NCI-H1694 treated with DMSO at 0.1 percent for 48 hours (cell line): ENCODE results near the gene SYT12.

Source experiments
- DNase-seq: peaks from one replicate; lab custom pipeline; 2025; lab: John Stamatoyannopoulos, UW

Gene SYT12

GRCh38 chr11:67056267-67057204 lies 33.6 kb downstream of the SYT12 start, which contains the start of gene RHOD:
Gene RHOD, plus strand, starts transcription at chr11:67056847. Its CDS starts 56 bp downstream, at chr11:67056903.
- DNase-seq = no peak

GRCh38 chr11:67057205-67057672 lies 34.3 kb downstream of the SYT12 start:
- DNase-seq = no peak

GRCh38 chr11:67058506-67058905 lies 35.6 kb downstream of the SYT12 start:
- DNase-seq = no peak

GRCh38 chr11:67059671-67060070 lies 36.7 kb downstream of the SYT12 start:
- no peak for DNase-seq

GRCh38 chr11:67060111-67060522 lies 37.2 kb downstream of the SYT12 start:
- no peak for DNase-seq

- no peak for DNase-seq
Observed at GRCh38 chr11:67062526-67063373, 39.8 kb downstream of the SYT12 start.

GRCh38 chr11:67066333-67066709 lies 43.4 kb downstream of the SYT12 start:
- no peak for DNase-seq

- DNase-seq = no peak
Observed at GRCh38 chr11:67071420-67072284, 48.7 kb downstream of the SYT12 start.

- DNase-seq = no peak
Observed at GRCh38 chr11:67072295-67072694, 49.4 kb downstream of the SYT12 start.

- no peak for DNase-seq
Observed at GRCh38 chr11:67073908-67074307, 51.0 kb downstream of the SYT12 start.

GRCh38 chr11:67076202-67076601 lies 53.3 kb downstream of the SYT12 start:
- no peak for DNase-seq

- no peak for DNase-seq
Observed at GRCh38 chr11:67079065-67079705, 56.3 kb downstream of the SYT12 start.

- no peak for DNase-seq
Observed at GRCh38 chr11:67082071-67082791, 59.3 kb downstream of the SYT12 start.

GRCh38 chr11:67083786-67084366 lies 60.9 kb downstream of the SYT12 start:
- no peak for DNase-seq

GRCh38 chr11:67085617-67086016 lies 62.7 kb downstream of the SYT12 start:
- DNase-seq = no peak

GRCh38 chr11:67090717-67091116 lies 67.8 kb downstream of the SYT12 start:
- no peak for DNase-seq

GRCh38 chr11:67095214-67095507 lies 72.2 kb downstream of the SYT12 start:
- no peak for DNase-seq

GRCh38 chr11:67098799-67099429 lies 76.0 kb downstream of the SYT12 start:
- no peak for DNase-seq

- no peak for DNase-seq
Observed at GRCh38 chr11:67099831-67100324, 76.9 kb downstream of the SYT12 start.
